Neural progenitor cell (in vitro differentiated cells): ENCODE measurements around the gene PRRG2.

Experiments
- CTCF ChIP-seq: fragments of 200-600 bp; sonication (generic); IDR thresholded peaks from 2 replicates; pipeline ENCODE4 v1.5.1; 2017; ENCODE audit warnings: antibody characterized with exemption, mild to moderate bottlenecking
- EZH2phosphoT487 ChIP-seq: fragments of 200-600 bp; sonication (generic); IDR thresholded peaks from 2 replicates; pipeline ENCODE4 v1.6.1; 2017; ENCODE audit warnings: antibody characterized with exemption

- TF ChIP-seq CTCF (no peak), EZH2phosphoT487 (no peak)
Measured at GRCh38 chr19:49592486-49593232, 11.5 kb downstream of the PRRG2 start.
